SW 1271 (cell line): ENCODE data around the gene ABHD16A.

Source experiments
- DNase-seq, 2 experiments: peaks; one replicate each; lab custom pipeline; 2025; lab: John Stamatoyannopoulos, UW

Gene ABHD16A

GRCh38 chr6:31689249-31690110 lies 13.6 kb downstream of the ABHD16A start:
- no peak for DNase-seq

- no peak for DNase-seq
Measured at GRCh38 chr6:31687860-31688693, 15.0 kb downstream of the ABHD16A start.

DNA sequence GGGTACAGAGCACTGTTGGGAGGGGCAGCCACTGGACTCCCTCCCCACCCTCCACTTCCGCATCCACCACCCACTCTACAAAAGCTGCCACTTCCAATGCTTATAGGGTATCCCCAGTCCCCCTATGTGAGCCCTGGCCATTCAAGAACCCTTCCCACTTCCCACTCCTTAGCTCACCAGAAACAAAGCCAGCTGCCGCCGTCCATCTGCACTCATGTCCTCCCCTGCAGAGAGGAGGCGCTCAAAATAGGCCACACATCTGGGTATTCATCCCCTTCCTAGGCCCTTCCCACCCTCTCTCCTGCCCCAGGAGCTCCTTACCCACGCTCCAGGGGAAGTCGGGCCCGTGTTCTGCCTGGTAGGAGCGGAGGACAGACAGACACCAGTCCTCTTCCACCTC lies 15.8 kb downstream of the ABHD16A start:
- DNase-seq, result no peak

DNA sequence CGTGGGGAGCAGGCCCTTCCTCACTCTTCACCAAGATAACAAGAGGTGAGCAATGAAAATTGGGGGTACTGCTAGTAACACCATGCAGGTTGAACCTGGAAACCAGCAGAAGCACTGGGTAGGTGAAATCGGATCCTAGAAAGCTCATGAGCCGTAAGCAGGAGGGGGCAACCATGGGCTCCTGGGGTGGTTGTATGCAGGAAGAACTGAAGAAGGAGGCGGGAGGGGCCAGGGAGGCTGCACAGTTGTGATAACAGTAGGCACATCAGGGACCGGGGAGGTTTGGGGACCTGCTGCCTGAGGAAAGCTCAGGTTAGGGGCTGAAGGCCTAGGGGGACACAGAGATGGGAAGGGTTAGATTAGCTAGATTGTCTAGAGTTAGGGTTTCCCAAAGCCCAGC lies 16.6 kb downstream of the ABHD16A start:
- DNase-seq, result no peak

DNA sequence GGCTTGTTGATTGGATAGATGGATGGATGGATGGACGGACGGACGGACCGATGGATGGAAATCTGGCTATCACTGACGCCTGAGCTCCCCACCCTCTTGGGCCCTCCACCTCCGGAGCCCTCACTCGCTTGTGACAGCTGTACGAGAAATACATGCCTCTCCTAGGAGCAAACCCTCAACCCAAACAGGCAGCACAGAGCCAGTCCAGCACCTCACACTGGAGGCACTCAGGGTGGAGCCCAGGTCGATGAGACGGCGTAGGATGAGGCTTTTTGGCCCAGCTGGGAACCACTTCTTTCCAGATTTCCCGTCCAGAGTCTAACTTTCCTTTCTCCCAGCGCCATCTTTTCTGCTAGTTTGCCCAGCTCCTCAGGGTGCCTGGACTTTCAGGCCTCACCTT lies 19.5 kb downstream of the ABHD16A start:
- no peak for DNase-seq

DNA sequence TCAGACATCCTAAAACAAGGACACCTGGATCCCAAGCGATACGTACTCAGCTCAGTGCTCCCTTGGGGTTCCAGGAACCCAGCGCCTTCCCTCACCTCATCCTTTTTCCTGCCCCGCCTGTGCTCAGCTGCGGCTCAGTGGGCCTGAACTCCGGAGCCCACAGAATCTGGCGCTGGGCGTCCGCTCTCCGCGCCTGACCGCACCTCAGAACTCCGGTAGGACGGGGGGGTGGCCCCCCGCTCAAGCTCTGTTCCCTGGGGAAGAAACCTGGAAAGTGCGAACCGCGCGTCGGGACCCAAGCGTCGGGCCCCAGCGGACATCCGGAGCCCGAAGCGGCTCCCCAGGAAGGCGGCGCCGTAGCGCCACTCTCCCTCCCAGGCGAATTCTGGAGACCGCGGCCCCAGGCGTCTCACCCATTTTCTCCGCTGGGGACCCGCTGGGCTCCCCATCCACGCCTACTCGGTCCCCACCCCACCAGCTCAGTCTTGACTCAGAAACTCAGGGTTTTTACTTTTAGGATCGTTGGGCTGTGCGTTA lies 21.9 kb downstream of the ABHD16A start:
- no peak for DNase-seq

- DNase-seq, result peak in 1 of 2 experiments; percentile 86
Measured at GRCh38 chr6:31680226-31681134, 22.6 kb downstream of the ABHD16A start, which contains the start of gene LY6G5C. Gene LY6G5C (minus strand): TSS chr6:31681067. CDS start chr6:31680373, 694 bp downstream.

DNA sequence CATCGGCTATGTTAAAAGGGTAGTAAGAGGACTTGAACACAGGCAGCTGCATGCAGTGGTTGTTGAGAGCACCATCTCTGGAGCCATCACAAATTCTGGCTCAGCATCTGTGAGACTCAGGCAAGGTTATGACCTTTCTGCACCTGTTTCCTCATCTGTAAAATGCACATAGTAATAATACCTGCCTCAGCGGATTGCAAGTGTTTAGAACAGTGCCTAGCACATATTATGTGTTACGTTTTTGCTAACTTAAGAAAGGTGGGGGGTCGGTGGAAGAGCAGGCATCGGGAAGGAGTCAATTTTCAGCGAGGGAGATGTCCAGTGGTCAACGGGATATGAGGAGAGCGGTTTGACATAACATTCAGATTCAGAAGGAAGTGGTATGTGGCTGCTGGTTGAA lies 25.2 kb downstream of the ABHD16A start:
- no peak for DNase-seq

DNA sequence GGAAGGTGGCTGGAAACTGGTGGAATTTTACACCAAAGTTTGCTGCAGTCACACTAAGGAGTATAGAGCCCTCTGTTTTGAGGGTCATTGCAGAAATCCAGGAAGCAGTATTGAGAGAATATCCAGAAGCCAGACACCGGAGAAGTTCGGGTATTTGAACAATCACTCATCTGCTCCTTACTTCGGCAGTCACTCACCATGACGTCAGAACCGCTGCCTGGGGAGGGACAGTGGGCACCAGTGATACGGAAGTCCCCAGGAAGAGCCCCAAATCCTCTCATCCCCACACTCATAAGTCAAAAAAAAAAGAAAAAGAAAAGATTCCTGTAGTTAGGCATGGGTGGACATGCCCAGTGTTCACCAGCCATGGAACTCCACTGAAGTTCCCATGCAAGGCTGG lies 26.2 kb downstream of the ABHD16A start:
- DNase-seq, result no peak

DNA sequence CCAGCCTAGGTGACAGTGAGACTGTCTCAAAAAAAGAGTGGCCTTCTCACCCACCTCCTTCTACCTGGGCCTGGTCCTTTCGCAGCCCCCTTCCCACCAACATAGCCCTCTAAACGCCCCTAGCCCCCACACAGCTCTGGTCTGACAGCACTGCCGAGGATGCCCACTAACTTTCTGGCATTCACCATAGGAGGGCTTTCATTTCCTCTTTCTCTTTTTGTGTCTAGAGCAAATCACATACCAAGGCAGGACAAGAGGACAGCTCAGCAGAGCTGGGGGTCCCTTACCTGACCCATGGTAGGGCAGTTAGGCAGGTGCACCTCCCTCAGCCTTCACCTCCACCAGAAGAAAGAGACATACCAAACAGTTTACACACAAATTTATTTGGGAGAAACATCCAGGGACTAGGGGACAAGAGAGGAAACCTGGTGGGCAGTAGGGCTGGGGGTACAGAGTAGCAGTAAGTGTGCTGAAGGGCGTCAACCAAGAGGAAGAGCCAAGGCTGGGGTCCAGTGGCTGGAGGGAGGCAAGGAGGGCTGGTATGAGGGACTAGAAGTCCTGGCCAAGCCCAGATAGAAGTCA lies 26.7 kb downstream of the ABHD16A start:
- DNase-seq, result no peak

DNA sequence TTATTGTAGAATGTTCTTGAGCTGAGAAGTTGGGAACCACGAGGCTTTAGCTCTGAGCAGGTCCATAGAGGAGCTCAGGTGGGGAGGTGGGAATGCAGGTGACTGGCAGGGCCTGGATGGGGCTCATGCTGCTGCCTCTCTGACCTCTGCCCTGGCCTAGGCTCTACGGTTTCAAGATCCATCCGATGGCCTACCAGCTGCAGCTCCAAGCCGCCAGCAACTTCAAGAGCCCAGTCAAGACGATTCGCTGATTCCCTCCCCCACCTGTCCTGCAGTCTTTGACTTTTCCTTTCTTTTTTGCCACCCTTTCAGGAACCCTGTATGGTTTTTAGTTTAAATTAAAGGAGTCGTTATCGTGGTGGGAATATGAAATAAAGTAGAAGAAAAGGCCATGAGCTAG lies 33.4 kb downstream of the ABHD16A start, which contains the start of gene LY6G5B:
Gene LY6G5B (plus strand): TSS at position 301 of the 400 bp plus-strand sequence. CDS start 975 bp downstream, outside the sequence.
- no peak for DNase-seq

- DNase-seq, result no peak
Measured at GRCh38 chr6:31666337-31666965, 36.7 kb downstream of the ABHD16A start.

GRCh38 chr6:31665501-31666336 lies 37.4 kb downstream of the ABHD16A start, which contains the start of gene CSNK2B:
Gene CSNK2B (plus strand): TSS chr6:31666080. CDS start chr6:31666832, 752 bp downstream.
- peak; percentile 96 to 99 for DNase-seq

- DNase-seq, result peak; percentile 87 to 94
Measured at GRCh38 chr6:31664790-31665500, 38.2 kb downstream of the ABHD16A start, which contains the start of gene GPANK1. Gene GPANK1 (minus strand): TSS chr6:31664997. CDS start chr6:31664478, 519 bp downstream.

DNA sequence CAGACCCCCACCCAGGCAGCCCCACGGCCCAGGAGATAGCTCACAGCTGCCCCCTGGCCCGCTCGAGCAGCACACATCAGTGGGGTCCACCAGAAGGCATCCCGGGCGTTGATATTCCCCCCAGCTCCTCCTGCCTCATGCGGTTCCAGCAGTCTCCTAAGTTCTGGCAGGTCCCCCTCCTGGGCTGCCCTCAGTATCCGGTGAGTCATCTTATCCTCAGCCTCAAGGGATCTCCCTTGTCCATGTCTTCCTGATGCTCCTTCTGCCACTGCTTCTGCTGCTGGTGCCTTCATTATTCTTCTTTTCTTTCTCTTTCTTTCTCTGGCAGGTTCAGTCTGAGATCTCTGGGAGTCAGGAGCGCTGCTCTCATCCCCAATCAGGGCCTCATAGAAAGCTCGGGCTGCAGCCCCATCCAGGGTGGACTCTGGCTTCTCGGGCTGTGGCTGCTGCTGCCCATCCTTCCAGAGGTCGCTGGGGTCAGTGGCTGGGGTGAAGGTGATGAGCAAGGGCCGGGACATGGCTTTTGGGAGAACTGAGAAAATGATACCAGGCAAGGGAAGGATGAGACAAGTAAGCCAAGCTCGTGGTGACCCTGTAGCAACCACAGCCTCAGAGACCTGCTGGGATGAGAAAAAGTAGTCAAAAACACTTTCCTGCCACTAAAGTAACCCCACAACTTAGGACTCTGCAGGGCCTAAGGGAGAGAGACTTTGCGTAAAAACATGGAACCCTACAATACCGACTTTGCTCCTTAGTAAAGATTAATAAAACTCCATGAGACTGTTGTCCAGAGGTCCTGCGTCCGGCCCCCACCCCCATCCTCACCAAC lies 38.9 kb downstream of the ABHD16A start:
- DNase-seq, result peak in 1 of 2 experiments; percentile 71

GRCh38 chr6:31663126-31663960 lies 39.8 kb downstream of the ABHD16A start:
- DNase-seq, result no peak
